Fibroblast of pulmonary artery (primary cell): ENCODE measurements around the gene LRRC23.

Experiments used
- DNase-seq: peaks from one replicate; pipeline ENCODE4 v3.0.0-alpha.2; 2010; ENCODE audit warnings: low read depth
- H3K4me3 ChIP-seq: replicated peaks from 2 replicates; pipeline ENCODE4 v1.5.1; 2011; ENCODE audit warnings: low read depth, mild to moderate bottlenecking, control low read depth, low read length, moderate library complexity
- CTCF ChIP-seq: IDR thresholded peaks from 2 replicates; pipeline ENCODE4 v1.5.1; 2011; ENCODE audit warnings: mild to moderate bottlenecking, control low read depth, low read length, inconsistent platforms; ENCODE audit errors: missing control alignments

The LRRC23 gene

DNA sequence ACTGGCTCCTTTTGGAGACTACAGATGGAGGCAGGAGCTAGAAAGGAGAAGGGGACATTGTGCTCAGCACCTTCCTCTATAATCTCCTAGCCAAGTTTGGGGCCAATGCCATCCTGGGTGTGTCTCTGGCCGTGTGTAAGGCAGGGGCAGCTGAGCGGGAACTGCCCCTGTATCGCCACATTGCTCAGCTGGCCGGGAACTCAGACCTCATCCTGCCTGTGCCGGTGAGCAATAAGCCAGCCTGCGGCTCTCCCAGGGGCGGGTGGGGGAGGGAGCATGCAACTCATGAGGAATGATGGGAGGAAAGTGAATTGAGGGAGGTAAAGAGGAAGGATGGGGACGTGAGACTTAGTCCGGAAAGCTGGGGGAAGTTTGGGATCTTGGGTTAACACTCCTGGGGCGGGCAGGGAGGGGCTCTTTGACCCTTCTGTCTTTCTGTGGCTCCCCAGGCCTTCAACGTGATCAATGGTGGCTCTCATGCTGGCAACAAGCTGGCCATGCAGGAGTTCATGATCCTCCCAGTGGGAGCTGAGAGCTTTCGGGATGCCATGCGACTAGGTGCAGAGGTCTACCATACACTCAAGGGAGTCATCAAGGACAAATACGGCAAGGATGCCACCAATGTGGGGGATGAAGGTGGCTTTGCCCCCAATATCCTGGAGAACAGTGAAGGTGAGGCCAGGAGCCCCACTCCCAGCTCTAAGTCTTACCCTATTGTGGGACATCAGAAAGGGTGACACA lies 13.0 kb downstream of the LRRC23 start:
- no peak overlapping the region for H3K4me3 ChIP-seq
- DNase-seq, result peak; percentile 42
- TF ChIP-seq CTCF, result no peak

GRCh38 chr12:6919588-6919987 lies 15.0 kb downstream of the LRRC23 start:
- H3K4me3 ChIP-seq, result no peak overlapping the region
- DNase-seq, result no peak
- TF ChIP-seq CTCF, result no peak

GRCh38 chr12:6921539-6921938 lies 16.9 kb downstream of the LRRC23 start:
- TF ChIP-seq CTCF, result no peak
- no peak overlapping the region for H3K4me3 ChIP-seq
- DNase-seq, result no peak

GRCh38 chr12:6921996-6922946 lies 17.6 kb downstream of the LRRC23 start:
- DNase-seq, result no peak
- no peak for TF ChIP-seq CTCF
- H3K4me3 ChIP-seq, result no peak overlapping the region

- DNase-seq, result no peak
- H3K4me3 ChIP-seq, result no peak overlapping the region
- no peak for TF ChIP-seq CTCF
Observed at GRCh38 chr12:6923003-6923732, 18.5 kb downstream of the LRRC23 start.

- DNase-seq, result no peak
- H3K4me3 ChIP-seq, result no peak overlapping the region
- TF ChIP-seq CTCF, result no peak
Observed at GRCh38 chr12:6923851-6924250, 19.2 kb downstream of the LRRC23 start.
